Jurkat, Clone E6-1 (cell line): Measurements from ENCODE around the gene SHOC2. TPM values are rescaled to one million over a fixed set of nuclear protein-coding genes. Genes with fewer than 3 reads are reported as not detected.
A peak's percentile ranks its signal among the peaks of the same experiment; 100 is the strongest.

ENCODE experiments used
- DNase-seq: peaks from one replicate; pipeline ENCODE4 v3.0.0-alpha.2; 2011; ENCODE audit warnings: low read depth, low spot score
- H3K4me3 ChIP-seq: 2 replicates; pipeline ENCODE4 v1.5.1; 2011; ENCODE audit warnings: mild to moderate bottlenecking, low read length, control low read depth, moderate library complexity
- polyA plus RNA-seq: library from polyadenylated mRNA; unstranded; fragments of >200 nt; gene quantifications from one replicate; pipeline ENCODE4 v1.2.1, GENCODE V29; 2012; ENCODE audit warnings: missing spikeins; ENCODE audit not compliant: insufficient read length, insufficient read depth

The SHOC2 gene
- 15.2 TPM for polyA plus RNA-seq

- H3K4me3 ChIP-seq: peak within 1 kb of the TSS; percentile 93
- DNase-seq: no peak
These were observed at the start of gene SHOC2 for GRCh38 chr10:110919349-110919931. Gene SHOC2, plus strand, starts transcription at chr10:110919604. Its CDS starts 44,755 bp downstream, at chr10:110964359.

GRCh38 chr10:110870823-110871297, 48.5 kb upstream of the SHOC2 start:
- no peak for DNase-seq
- peak overlapping the region; percentile 60 for H3K4me3 ChIP-seq

DNA sequence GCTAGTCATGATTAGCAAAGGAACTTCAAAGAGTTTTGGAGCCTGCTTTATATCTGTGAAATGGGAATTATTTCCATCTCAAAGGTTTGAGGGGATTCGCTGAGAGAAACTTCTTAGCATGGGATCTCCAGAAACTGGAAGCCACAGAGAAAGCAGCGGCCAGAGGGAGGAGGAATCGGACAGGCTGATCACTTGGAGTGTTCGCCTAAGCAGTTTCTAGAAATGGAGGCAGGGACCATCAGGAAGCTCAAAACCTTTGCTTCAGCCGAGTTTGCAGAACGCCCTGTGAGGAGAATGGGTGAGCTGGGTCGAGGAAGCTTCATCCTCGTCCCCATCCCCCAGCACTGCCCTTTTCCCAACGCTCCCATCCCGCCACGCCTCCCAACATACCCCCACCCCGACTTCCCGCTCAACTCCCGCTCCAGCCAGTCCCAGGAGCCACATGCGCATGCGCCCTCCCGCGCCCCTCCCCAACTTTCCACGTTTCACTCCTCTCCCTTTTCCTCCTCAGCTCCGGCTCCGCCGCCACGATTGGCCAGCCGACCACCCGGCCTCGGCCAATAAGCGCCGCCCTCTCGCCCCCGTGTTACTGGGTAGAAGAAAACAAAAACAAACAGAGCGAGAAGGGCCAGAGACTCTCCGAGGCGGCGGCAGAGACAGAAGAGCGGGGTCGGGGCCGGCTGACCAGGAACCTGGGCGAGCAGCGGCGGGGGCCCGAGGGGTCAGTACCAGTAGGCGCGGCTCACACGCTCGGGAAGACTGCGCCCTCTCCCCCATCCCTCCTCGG, 47.9 kb upstream of the SHOC2 start, which contains the start of gene PDCD4:
PDCD4 (plus strand) TSS at position 631 of the 787 bp plus-strand sequence. CDS start 4,100 bp downstream, outside the sequence.
- peak; percentile 90 for DNase-seq
- peak within 1 kb of the TSS; percentile 60 for H3K4me3 ChIP-seq

GRCh38 chr10:110872145-110872983, 47.0 kb upstream of the SHOC2 start:
- DNase-seq: peak; percentile 73
- peak overlapping the region; percentile 60 for H3K4me3 ChIP-seq

DNA sequence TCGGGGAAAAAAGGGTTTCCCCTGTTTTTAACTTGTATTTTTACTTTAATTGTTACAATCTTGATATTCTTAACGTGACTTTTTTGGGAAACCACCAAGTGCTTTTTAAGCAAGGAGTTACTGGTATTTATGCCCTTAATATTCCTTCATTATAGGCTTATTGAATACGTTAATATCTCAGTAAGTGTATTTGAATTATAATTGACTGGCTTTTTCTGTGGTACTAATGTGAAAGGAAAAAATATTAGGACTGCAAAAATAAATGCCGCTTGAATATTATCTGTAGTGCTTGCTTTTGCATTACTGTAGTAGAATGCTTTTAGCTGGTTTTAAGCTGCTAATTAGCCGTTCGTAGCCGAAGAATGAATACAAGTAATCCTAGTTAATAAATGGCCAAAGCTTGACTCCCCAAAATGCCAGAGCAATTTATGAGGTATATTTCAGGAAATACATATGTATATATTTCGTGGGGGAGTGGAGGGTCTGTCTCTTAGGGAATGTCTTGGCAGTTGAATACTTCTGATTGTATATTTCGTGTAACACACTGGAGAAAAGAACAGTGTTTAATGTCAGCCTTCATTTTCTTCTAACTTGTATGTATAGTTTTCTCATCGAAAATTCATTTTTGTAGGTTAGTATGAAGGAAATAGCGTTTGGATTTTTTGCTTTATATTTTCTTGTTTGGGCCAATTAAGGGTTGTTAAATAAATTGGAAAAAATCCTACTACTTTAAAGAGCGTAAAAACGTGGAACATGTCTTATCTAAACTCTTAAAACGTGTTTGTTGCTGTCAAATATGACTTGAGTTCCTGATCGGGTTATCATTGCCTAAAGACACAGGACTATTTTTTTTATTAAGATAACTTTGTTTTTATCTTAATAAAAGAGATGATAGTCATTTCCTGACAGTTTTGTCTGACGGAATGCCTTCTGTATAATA, 46.1 kb upstream of the SHOC2 start:
- peak overlapping the region; percentile 60 for H3K4me3 ChIP-seq
- no peak for DNase-seq

DNA sequence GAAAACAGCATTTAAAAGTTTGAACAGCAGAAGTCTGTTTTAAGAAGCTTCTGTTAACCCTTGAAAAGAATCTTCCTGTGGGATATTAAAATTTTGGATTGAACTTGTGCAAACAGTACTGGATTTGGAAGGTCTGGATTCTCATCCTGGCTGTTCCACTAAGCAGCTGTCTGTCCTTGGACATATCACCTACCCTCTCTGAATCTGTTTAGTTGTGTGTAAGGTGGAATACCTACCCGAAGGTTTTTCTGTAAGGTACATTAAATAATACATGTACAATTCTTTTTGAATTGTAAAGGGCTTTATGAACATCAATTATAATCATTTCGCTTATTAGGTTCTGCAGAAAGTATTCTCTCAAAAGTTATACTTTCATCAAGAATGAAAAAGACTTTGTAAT, 45.5 kb upstream of the SHOC2 start:
- DNase-seq: no peak
- no peak overlapping the region for H3K4me3 ChIP-seq

DNA sequence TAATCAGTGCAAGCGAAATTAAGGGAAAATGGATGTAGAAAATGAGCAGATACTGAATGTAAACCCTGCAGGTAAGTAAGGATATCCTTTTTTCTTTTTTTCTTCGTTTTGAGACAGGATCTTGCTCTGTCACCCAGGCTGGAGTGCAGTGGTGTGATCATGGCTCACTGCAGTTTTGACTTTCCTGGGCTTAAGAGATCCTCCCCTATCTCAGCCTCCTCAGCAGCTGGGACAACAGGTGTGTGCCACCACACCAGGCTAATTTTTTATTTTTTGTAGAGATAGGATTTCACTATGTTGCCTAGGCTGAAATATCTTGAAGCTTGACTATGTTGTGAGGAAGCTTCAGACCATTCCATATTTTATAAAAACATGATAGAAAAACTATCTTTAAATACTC, 43.4 kb upstream of the SHOC2 start:
- H3K4me3 ChIP-seq: no peak overlapping the region
- DNase-seq: no peak

DNA sequence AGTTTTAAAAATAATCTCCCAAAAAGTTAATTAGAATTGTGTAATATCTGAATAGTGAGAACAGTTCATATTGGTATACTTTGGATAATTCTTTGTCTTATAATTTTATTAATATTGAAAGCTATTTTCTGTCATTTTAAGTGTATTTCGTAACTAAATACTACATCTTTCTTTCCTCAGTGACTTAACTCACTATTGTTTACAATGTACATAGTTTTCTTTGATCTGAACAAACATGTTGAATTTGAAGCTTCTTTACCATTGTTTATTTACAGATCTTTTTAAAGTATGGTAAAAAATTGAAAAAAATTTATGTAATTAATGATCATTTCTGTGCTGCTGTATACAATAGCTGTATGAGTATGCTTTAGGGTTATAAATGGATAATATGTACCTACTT, 42.6 kb upstream of the SHOC2 start:
- no peak for DNase-seq
- H3K4me3 ChIP-seq: no peak overlapping the region

DNA sequence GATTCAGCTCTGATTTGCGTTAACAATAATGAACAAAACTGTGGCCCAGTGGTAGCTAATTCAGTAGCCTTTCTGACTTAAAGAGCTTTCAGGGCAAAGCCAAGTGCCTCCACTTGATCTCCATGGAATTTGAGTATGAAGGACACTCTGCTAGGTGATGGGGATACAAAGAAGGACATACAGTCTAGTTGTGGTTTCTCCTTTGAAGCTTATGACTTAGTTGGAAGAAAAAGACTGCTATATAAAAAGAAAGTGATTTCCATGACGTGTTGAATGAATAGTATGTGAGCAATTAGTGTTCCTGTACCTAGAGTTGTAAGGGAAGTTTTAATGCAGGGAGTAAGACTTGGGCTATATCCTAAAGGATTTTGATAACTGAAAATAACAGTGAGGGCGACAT, 39.4 kb upstream of the SHOC2 start:
- H3K4me3 ChIP-seq: no peak overlapping the region
- DNase-seq: no peak

DNA sequence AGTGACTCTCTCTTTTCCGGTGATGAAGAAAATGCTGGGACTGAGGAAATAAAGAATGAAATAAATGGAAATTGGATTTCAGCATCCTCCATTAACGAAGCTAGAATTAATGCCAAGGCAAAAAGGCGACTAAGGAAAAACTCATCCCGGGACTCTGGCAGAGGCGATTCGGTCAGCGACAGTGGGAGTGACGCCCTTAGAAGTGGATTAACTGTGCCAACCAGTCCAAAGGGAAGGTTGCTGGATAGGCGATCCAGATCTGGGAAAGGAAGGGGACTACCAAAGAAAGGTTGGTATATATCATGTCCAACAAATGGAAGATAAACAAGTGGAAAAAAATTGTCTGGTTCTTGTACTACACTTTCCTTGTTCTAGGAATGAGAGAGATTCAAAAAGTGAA, 38.2 kb upstream of the SHOC2 start:
- no peak for DNase-seq
- H3K4me3 ChIP-seq: no peak overlapping the region

DNA sequence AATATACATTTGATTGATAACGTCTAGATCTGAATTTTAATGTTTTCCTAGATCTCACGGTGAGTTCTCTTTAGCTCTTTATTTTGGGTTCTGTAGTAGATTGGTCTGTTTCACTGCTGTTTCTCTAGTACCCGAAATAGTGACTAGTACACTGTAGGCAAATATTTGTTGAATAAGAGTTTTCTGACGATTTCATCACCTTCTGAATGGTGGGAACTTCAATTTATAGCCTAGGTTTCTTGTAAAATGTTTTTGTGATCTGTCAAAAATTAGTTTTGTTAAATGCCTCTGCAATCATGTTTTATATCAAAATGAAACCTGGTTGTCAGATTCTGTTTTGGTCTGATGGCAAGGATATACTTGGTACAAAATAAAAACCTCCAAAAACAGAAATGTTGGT, 37.5 kb upstream of the SHOC2 start:
- DNase-seq: no peak
- no peak overlapping the region for H3K4me3 ChIP-seq

DNA sequence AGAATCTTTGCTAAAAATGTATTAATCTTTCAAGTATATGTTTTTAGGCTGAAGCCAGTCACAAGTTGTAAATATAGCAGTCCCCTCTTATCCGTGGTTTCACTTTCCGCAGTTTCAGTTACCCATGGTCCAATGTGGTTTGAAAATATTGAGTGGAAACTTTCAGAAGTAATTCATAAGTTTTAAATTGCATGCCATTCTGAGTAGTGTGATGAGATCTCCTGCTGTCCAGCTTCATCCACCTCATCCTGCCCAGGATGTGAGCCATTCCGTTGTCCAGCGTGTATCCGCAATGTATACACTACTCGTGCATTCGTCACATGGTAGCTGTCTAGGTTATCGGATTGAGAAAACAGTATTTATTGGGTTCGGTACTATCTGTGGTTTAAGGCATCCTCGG, 35.5 kb upstream of the SHOC2 start:
- H3K4me3 ChIP-seq: no peak overlapping the region
- DNase-seq: no peak

DNA sequence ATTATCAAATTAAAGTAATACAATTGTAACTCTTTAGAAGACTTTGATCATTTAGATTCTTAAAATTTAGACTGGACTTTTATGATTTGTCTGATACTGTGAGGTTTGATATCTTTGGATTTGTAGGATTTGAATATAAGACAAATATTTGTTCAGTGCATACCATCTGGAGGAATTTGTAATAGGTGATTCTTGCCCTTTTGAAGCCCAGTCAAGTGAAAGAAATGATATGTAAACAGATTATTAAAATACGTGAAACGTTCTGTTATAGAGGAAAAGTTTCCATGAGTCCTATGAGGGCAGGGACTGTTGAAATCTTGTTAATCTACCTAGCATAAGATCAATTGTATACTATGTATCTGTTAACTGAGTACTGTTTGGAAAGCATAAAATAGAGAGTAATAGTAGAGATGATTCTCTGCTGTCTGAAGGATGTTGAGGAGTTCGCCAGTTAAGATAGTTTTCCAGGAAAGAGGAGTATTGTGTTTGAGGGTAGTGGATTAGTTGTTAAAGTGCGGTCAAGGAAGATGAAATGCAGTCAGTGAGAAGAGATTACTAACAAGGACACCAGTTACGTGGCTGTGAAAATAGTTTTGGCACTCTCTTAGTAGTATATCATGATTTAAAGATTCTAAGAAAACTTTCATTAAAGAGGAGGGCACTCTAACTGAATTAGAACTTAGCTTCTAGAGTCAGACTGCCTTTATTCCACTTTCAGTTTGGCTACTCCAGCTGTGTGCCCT, 33.3 kb upstream of the SHOC2 start:
- no peak overlapping the region for H3K4me3 ChIP-seq
- no peak for DNase-seq

GRCh38 chr10:110887560-110887959, 31.8 kb upstream of the SHOC2 start:
- DNase-seq: no peak
- no peak overlapping the region for H3K4me3 ChIP-seq

- no peak overlapping the region for H3K4me3 ChIP-seq
- no peak for DNase-seq
These were observed 26.7 kb upstream of the SHOC2 start for GRCh38 chr10:110892602-110893288.

DNA sequence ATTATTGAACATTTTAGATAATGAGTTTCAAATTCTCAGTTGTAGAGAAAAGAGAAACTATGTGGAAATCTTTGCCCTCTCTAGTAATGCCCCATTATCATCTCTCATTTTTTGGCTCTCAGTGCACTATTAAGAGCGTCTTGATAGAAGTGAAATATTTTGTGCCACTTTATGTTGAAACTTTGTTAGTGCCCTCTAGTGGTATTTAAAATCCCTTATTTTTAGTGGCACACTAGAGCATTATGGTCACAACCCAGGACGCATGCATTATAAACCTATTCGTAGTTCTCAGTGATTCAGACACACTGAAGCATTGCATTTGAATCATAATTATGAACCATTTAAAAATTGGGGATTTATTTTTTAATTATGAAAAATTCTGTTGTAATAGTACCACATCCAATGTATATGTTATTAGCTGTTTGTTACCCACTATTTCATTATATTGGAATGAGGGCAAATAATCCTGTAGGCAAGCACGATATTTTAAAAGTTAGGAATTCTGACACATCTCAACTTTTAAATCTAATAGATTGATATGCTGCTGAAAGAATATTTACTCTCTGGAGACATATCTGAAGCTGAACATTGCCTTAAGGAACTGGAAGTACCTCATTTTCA, 25.7 kb upstream of the SHOC2 start:
- peak; percentile 39 for DNase-seq
- no peak overlapping the region for H3K4me3 ChIP-seq

GRCh38 chr10:110897184-110897583, 22.2 kb upstream of the SHOC2 start:
- H3K4me3 ChIP-seq: no peak overlapping the region
- no peak for DNase-seq
